ENCODE measurements around the gene CHST9.
"Not testable (repeated sequence)": the region's sequence is repeated elsewhere in the genome, so short reads cannot be mapped to it uniquely, and the experiment has no call there.

Gene CHST9

GRCh38 chr18:26981360-26982082, 203.6 kb downstream of the CHST9 start:
- Histone ChIP-seq H3K9me3 (ENCODE audit: control insufficient read depth, low read length) (no peaks in the 10 kb centered on the region), H3K36me3 (ENCODE audit: control insufficient read depth, insufficient read depth, low read length) (no peaks in the 10 kb centered on the region), H3K4me1 (ENCODE audit: control insufficient read depth, insufficient read depth, low read length) (no peaks in the 10 kb centered on the region), H3K27me3 (ENCODE audit: control insufficient read depth, insufficient read depth, low read length) (no peaks in the 10 kb centered on the region), H3K9ac (ENCODE audit: low read length) (no peak overlapping the region), H3K4me3 (ENCODE audit: low read length) (no peak overlapping the region)

GRCh38 chr18:26978812-26979341, 206.2 kb downstream of the CHST9 start:
- no peaks in the 10 kb centered on the region for H3K36me3 ChIP-seq (ENCODE audit: control insufficient read depth, insufficient read depth, low read length)
- no peaks in the 10 kb centered on the region for H3K9me3 ChIP-seq (ENCODE audit: control insufficient read depth, low read length)
- H3K9ac ChIP-seq (ENCODE audit: low read length), result no peak overlapping the region
- no peak overlapping the region for H3K4me3 ChIP-seq (ENCODE audit: low read length)
- no peaks in the 10 kb centered on the region for H3K27me3 ChIP-seq (ENCODE audit: control insufficient read depth, insufficient read depth, low read length)
- H3K4me1 ChIP-seq (ENCODE audit: control insufficient read depth, insufficient read depth, low read length), result no peaks in the 10 kb centered on the region

- H3K4me1 ChIP-seq (ENCODE audit: control insufficient read depth, insufficient read depth, low read length), result no peaks in the 10 kb centered on the region
- H3K9ac ChIP-seq (ENCODE audit: low read length), result no peak overlapping the region
- H3K4me3 ChIP-seq (ENCODE audit: low read length), result no peak overlapping the region
- no peaks in the 10 kb centered on the region for H3K27me3 ChIP-seq (ENCODE audit: control insufficient read depth, insufficient read depth, low read length)
- no peaks in the 10 kb centered on the region for H3K36me3 ChIP-seq (ENCODE audit: control insufficient read depth, insufficient read depth, low read length)
- no peaks in the 10 kb centered on the region for H3K9me3 ChIP-seq (ENCODE audit: control insufficient read depth, low read length)
These were observed 207.3 kb downstream of the CHST9 start for GRCh38 chr18:26977781-26978180.

GRCh38 chr18:26976206-26976605, 208.9 kb downstream of the CHST9 start:
- H3K9me3 ChIP-seq (ENCODE audit: control insufficient read depth, low read length), result no peaks in the 10 kb centered on the region
- H3K36me3 ChIP-seq (ENCODE audit: control insufficient read depth, insufficient read depth, low read length), result no peaks in the 10 kb centered on the region
- H3K27me3 ChIP-seq (ENCODE audit: control insufficient read depth, insufficient read depth, low read length), result no peaks in the 10 kb centered on the region
- no peak overlapping the region for H3K4me3 ChIP-seq (ENCODE audit: low read length)
- no peak overlapping the region for H3K9ac ChIP-seq (ENCODE audit: low read length)
- no peaks in the 10 kb centered on the region for H3K4me1 ChIP-seq (ENCODE audit: control insufficient read depth, insufficient read depth, low read length)

- not testable (repeated sequence) for H3K4me3 ChIP-seq (ENCODE audit: low read length); H3K9ac ChIP-seq (ENCODE audit: low read length); H3K36me3 ChIP-seq (ENCODE audit: control insufficient read depth, insufficient read depth, low read length); H3K4me1 ChIP-seq (ENCODE audit: control insufficient read depth, insufficient read depth, low read length); H3K9me3 ChIP-seq (ENCODE audit: control insufficient read depth, low read length); H3K27me3 ChIP-seq (ENCODE audit: control insufficient read depth, insufficient read depth, low read length)
These were observed 212.6 kb downstream of the CHST9 start for GRCh38 chr18:26972549-26972948.

- H3K27me3 ChIP-seq (ENCODE audit: control insufficient read depth, insufficient read depth, low read length), result no peaks in the 10 kb centered on the region
- no peak overlapping the region for H3K4me3 ChIP-seq (ENCODE audit: low read length)
- H3K9ac ChIP-seq (ENCODE audit: low read length), result no peak overlapping the region
- no peaks in the 10 kb centered on the region for H3K4me1 ChIP-seq (ENCODE audit: control insufficient read depth, insufficient read depth, low read length)
- no peaks in the 10 kb centered on the region for H3K36me3 ChIP-seq (ENCODE audit: control insufficient read depth, insufficient read depth, low read length)
- no peaks in the 10 kb centered on the region for H3K9me3 ChIP-seq (ENCODE audit: control insufficient read depth, low read length)
These were observed 213.7 kb downstream of the CHST9 start for GRCh38 chr18:26971409-26971808.

GRCh38 chr18:26970637-26971036, 214.5 kb downstream of the CHST9 start:
- Histone ChIP-seq H3K9ac (ENCODE audit: low read length) (no peak overlapping the region), H3K27me3 (ENCODE audit: control insufficient read depth, insufficient read depth, low read length) (no peaks in the 10 kb centered on the region), H3K4me3 (ENCODE audit: low read length) (no peak overlapping the region), H3K4me1 (ENCODE audit: control insufficient read depth, insufficient read depth, low read length) (no peaks in the 10 kb centered on the region), H3K9me3 (ENCODE audit: control insufficient read depth, low read length) (no peaks in the 10 kb centered on the region), H3K36me3 (ENCODE audit: control insufficient read depth, insufficient read depth, low read length) (no peaks in the 10 kb centered on the region)

- Histone ChIP-seq H3K27me3 (ENCODE audit: control insufficient read depth, insufficient read depth, low read length) (no peaks in the 10 kb centered on the region), H3K4me1 (ENCODE audit: control insufficient read depth, insufficient read depth, low read length) (no peaks in the 10 kb centered on the region), H3K36me3 (ENCODE audit: control insufficient read depth, insufficient read depth, low read length) (no peaks in the 10 kb centered on the region), H3K9ac (ENCODE audit: low read length) (no peak overlapping the region), H3K4me3 (ENCODE audit: low read length) (no peak overlapping the region), H3K9me3 (ENCODE audit: control insufficient read depth, low read length) (no peaks in the 10 kb centered on the region)
These were observed 219.9 kb downstream of the CHST9 start for GRCh38 chr18:26965206-26965605.

- H3K9me3 ChIP-seq (ENCODE audit: control insufficient read depth, low read length), result no peaks in the 10 kb centered on the region
- no peaks in the 10 kb centered on the region for H3K36me3 ChIP-seq (ENCODE audit: control insufficient read depth, insufficient read depth, low read length)
- no peaks in the 10 kb centered on the region for H3K27me3 ChIP-seq (ENCODE audit: control insufficient read depth, insufficient read depth, low read length)
- no peak overlapping the region for H3K9ac ChIP-seq (ENCODE audit: low read length)
- H3K4me3 ChIP-seq (ENCODE audit: low read length), result no peak overlapping the region
- no peaks in the 10 kb centered on the region for H3K4me1 ChIP-seq (ENCODE audit: control insufficient read depth, insufficient read depth, low read length)
These were observed 221.8 kb downstream of the CHST9 start for GRCh38 chr18:26963292-26963691.

GRCh38 chr18:26961839-26962238, 223.3 kb downstream of the CHST9 start:
- Histone ChIP-seq H3K36me3 (ENCODE audit: control insufficient read depth, insufficient read depth, low read length) (no peaks in the 10 kb centered on the region), H3K9me3 (ENCODE audit: control insufficient read depth, low read length) (no peaks in the 10 kb centered on the region), H3K4me1 (ENCODE audit: control insufficient read depth, insufficient read depth, low read length) (no peaks in the 10 kb centered on the region), H3K27me3 (ENCODE audit: control insufficient read depth, insufficient read depth, low read length) (no peaks in the 10 kb centered on the region), H3K4me3 (ENCODE audit: low read length) (no peak overlapping the region), H3K9ac (ENCODE audit: low read length) (no peak overlapping the region)

- no peaks in the 10 kb centered on the region for H3K27me3 ChIP-seq (ENCODE audit: control insufficient read depth, insufficient read depth, low read length)
- H3K36me3 ChIP-seq (ENCODE audit: control insufficient read depth, insufficient read depth, low read length), result no peaks in the 10 kb centered on the region
- H3K4me3 ChIP-seq (ENCODE audit: low read length), result no peak overlapping the region
- no peaks in the 10 kb centered on the region for H3K4me1 ChIP-seq (ENCODE audit: control insufficient read depth, insufficient read depth, low read length)
- no peaks in the 10 kb centered on the region for H3K9me3 ChIP-seq (ENCODE audit: control insufficient read depth, low read length)
- no peak overlapping the region for H3K9ac ChIP-seq (ENCODE audit: low read length)
These were observed 224.2 kb downstream of the CHST9 start for GRCh38 chr18:26960911-26961310.

- Histone ChIP-seq H3K4me1 (ENCODE audit: control insufficient read depth, insufficient read depth, low read length) (no peaks in the 10 kb centered on the region), H3K9me3 (ENCODE audit: control insufficient read depth, low read length) (no peaks in the 10 kb centered on the region), H3K4me3 (ENCODE audit: low read length) (no peak overlapping the region), H3K9ac (ENCODE audit: low read length) (no peak overlapping the region), H3K36me3 (ENCODE audit: control insufficient read depth, insufficient read depth, low read length) (no peaks in the 10 kb centered on the region), H3K27me3 (ENCODE audit: control insufficient read depth, insufficient read depth, low read length) (no peaks in the 10 kb centered on the region)
These were observed 228.2 kb downstream of the CHST9 start for GRCh38 chr18:26956863-26957262.

- H3K9me3 ChIP-seq (ENCODE audit: control insufficient read depth, low read length), result no peaks in the 10 kb centered on the region
- H3K4me3 ChIP-seq (ENCODE audit: low read length), result no peak overlapping the region
- no peak overlapping the region for H3K9ac ChIP-seq (ENCODE audit: low read length)
- no peaks in the 10 kb centered on the region for H3K27me3 ChIP-seq (ENCODE audit: control insufficient read depth, insufficient read depth, low read length)
- no peaks in the 10 kb centered on the region for H3K4me1 ChIP-seq (ENCODE audit: control insufficient read depth, insufficient read depth, low read length)
- no peaks in the 10 kb centered on the region for H3K36me3 ChIP-seq (ENCODE audit: control insufficient read depth, insufficient read depth, low read length)
These were observed 236.4 kb downstream of the CHST9 start for GRCh38 chr18:26948703-26949102.

All from mucosa of stomach (tissue), 1 donor.